WTC11 (cell line): ENCODE data around the gene YWHAQ. TPM values are rescaled to one million over a fixed set of nuclear protein-coding genes. Genes with fewer than 3 reads are reported as not detected.

Experiments
- ATAC-seq: fragments of 200-7000 bp; cut with Tn5 transposase; 2 replicates; pipeline ENCODE4 v1.10.0; 2021; ENCODE audit warnings: mild to moderate bottlenecking, moderate library complexity
- CTCF ChIA-PET: fragments of 300-600 bp; sonication (Branson Sonifier 250); formaldehyde crosslinking; loops from one replicate; lab custom pipeline; 2021; ENCODE audit warnings: antibody characterized with exemption; lab: Charles Lee
- POLR2A ChIA-PET: fragments of 350-600 bp; sonication (Branson Sonifier 250); formaldehyde crosslinking; loops from one replicate; lab custom pipeline; 2021; ENCODE audit warnings: antibody characterized with exemption; lab: Charles Lee
- DNase-seq: peaks from one replicate; pipeline ENCODE4 v3.0.0; 2021; ENCODE audit warnings: low spot score
- H3K27ac Mint-ChIP-seq: 2 replicates; pipeline ENCODE4 v1.8.0; 2021; ENCODE audit warnings: mixed read lengths
- H3K27me3 Mint-ChIP-seq: 2 replicates; pipeline ENCODE4 v1.8.0; 2021; ENCODE audit warnings: low read depth, mild to moderate bottlenecking, moderate library complexity, mixed read lengths
- H3K36me3 Mint-ChIP-seq: 2 replicates; pipeline ENCODE4 v1.8.0; 2021; ENCODE audit warnings: mixed read lengths
- H3K4me1 Mint-ChIP-seq: 2 replicates; pipeline ENCODE4 v1.8.0; 2022; ENCODE audit warnings: mixed read lengths
- H3K4me3 Mint-ChIP-seq: 2 replicates; pipeline ENCODE4 v1.8.0; 2021; ENCODE audit warnings: mild to moderate bottlenecking, moderate library complexity, mixed read lengths
- H3K9me3 Mint-ChIP-seq: 2 replicates; pipeline ENCODE4 v1.8.0; 2021; ENCODE audit warnings: mixed read lengths
- ATF1 ChIP-seq: sonication (generic); formaldehyde crosslinking; IDR thresholded peaks from 2 replicates; pipeline ENCODE4 v1.8.1; 2023; ENCODE audit warnings: mild to moderate bottlenecking, moderate library complexity, missing genetic modification reagents
- ATF6 ChIP-seq: sonication (generic); formaldehyde crosslinking; IDR thresholded peaks from 2 replicates; pipeline ENCODE4 v1.8.1; 2023; ENCODE audit warnings: mild to moderate bottlenecking, missing genetic modification reagents
- CBFB ChIP-seq: sonication (generic); formaldehyde crosslinking; IDR thresholded peaks from 2 replicates; pipeline ENCODE4 v1.8.1; 2022; ENCODE audit warnings: mild to moderate bottlenecking, low read depth, missing genetic modification reagents
- CREM ChIP-seq: sonication (generic); formaldehyde crosslinking; IDR thresholded peaks from 2 replicates; pipeline ENCODE4 v1.8.1; 2022; ENCODE audit warnings: mild to moderate bottlenecking, missing genetic modification reagents, moderate library complexity
- E2F5 ChIP-seq: sonication (generic); formaldehyde crosslinking; IDR thresholded peaks from 2 replicates; pipeline ENCODE4 v1.8.1; 2022; ENCODE audit warnings: mild to moderate bottlenecking, moderate library complexity, missing genetic modification reagents
- ETV6 ChIP-seq: sonication (generic); formaldehyde crosslinking; IDR thresholded peaks from 2 replicates; pipeline ENCODE4 v1.8.1; 2022; ENCODE audit warnings: mild to moderate bottlenecking, missing genetic modification reagents
- FOXP4 ChIP-seq: sonication (generic); formaldehyde crosslinking; IDR thresholded peaks from 2 replicates; pipeline ENCODE4 v1.8.0; 2022; ENCODE audit warnings: mild to moderate bottlenecking, missing genetic modification reagents
- KAT7 ChIP-seq: sonication (generic); formaldehyde crosslinking; IDR thresholded peaks from 2 replicates; pipeline ENCODE4 v1.8.1; 2023; ENCODE audit warnings: missing genetic modification reagents, mild to moderate bottlenecking, borderline replicate concordance
- MAX ChIP-seq: sonication (generic); formaldehyde crosslinking; IDR thresholded peaks from 2 replicates; pipeline ENCODE4 v1.8.0; 2022; ENCODE audit warnings: mild to moderate bottlenecking, missing genetic modification reagents
- MYBL2 ChIP-seq: sonication (generic); formaldehyde crosslinking; IDR thresholded peaks from 2 replicates; pipeline ENCODE4 v1.8.1; 2023; ENCODE audit warnings: mild to moderate bottlenecking, moderate library complexity, missing genetic modification reagents
- NFATC4 ChIP-seq: fragments of 250-450 bp; sonication (Bioruptor Pico); IDR thresholded peaks from 2 replicates; pipeline ENCODE4 v1.9.0; 2021; ENCODE audit warnings: mild to moderate bottlenecking
- PRRX2 ChIP-seq: fragments of 250-450 bp; sonication (Bioruptor Pico); IDR thresholded peaks from 2 replicates; pipeline ENCODE4 v1.8.0; 2021; ENCODE audit warnings: mild to moderate bottlenecking
- RELA ChIP-seq: sonication (generic); formaldehyde crosslinking; IDR thresholded peaks from 2 replicates; pipeline ENCODE4 v1.8.1; 2022; ENCODE audit warnings: missing genetic modification reagents, mild to moderate bottlenecking, borderline replicate concordance
- SMAD3 ChIP-seq: sonication (generic); formaldehyde crosslinking; IDR thresholded peaks from 2 replicates; pipeline ENCODE4 v1.8.0; 2022; ENCODE audit warnings: missing genetic modification reagents, mild to moderate bottlenecking, borderline replicate concordance
- SMAD4 ChIP-seq: sonication (generic); formaldehyde crosslinking; IDR thresholded peaks from 2 replicates; pipeline ENCODE4 v1.8.0; 2022; ENCODE audit warnings: mild to moderate bottlenecking, missing genetic modification reagents
- SP1 ChIP-seq: sonication (generic); formaldehyde crosslinking; conservative IDR thresholded peaks from 2 replicates; pipeline ENCODE4 v1.8.1; 2022; ENCODE audit warnings: missing genetic modification reagents
- ZNF317 ChIP-seq: sonication (generic); formaldehyde crosslinking; IDR thresholded peaks from 2 replicates; pipeline ENCODE4 v1.8.1; 2023; ENCODE audit warnings: low read depth, mild to moderate bottlenecking, moderate library complexity, missing genetic modification reagents, borderline replicate concordance
- ZNF416 ChIP-seq: fragments of 250-450 bp; sonication (Bioruptor Pico); IDR thresholded peaks from 2 replicates; pipeline ENCODE4 v1.9.0; 2021; ENCODE audit warnings: mild to moderate bottlenecking, inconsistent platforms
- ZNF671 ChIP-seq: fragments of 250-450 bp; sonication (Bioruptor Pico); IDR thresholded peaks from 2 replicates; pipeline ENCODE4 v1.8.0; 2021; ENCODE audit warnings: mild to moderate bottlenecking
- total RNA-seq: library from RNA; stranded (reverse); gene quantifications from 3 replicates; pipeline ENCODE4 v1.2.3, GENCODE V29; 2021
- TF ChIP-seq, protein P1 (sequence below): fragments of 200-600 bp; IDR thresholded peaks from 2 replicates; pipeline ENCODE4 v1.8.0; 2022; ENCODE audit warnings: antibody characterized with exemption
- TF ChIP-seq, protein P2 (sequence below): sonication (generic); formaldehyde crosslinking; IDR thresholded peaks from 2 replicates; pipeline ENCODE4 v1.8.0; 2022; ENCODE audit warnings: mild to moderate bottlenecking, missing genetic modification reagents
- TF ChIP-seq, protein P3 (sequence below): sonication (generic); formaldehyde crosslinking; conservative IDR thresholded peaks from 2 replicates; pipeline ENCODE4 v1.8.1; 2023; ENCODE audit warnings: mild to moderate bottlenecking, low read depth, missing genetic modification reagents, moderate library complexity

Gene YWHAQ
- total RNA-seq, 1 experiment from 2014 or later: 395 TPM

GRCh38 chr2:9630736-9631552, at the start of gene YWHAQ (continued):
- TF ChIP-seq FOXP4 (CRISPR knock-in tag) (peak; percentile 63), ZNF671 (CRISPR knock-in tag) (no peak), SP1 (CRISPR knock-in tag) (peak; percentile 99), CBFB (CRISPR knock-in tag) (no peak), ATF1 (CRISPR knock-in tag) (no peak), MYBL2 (CRISPR knock-in tag) (0 out of 2 replicates have a peak, but pooled peaks have one; percentile 86), MAX (peak; percentile 67), PRRX2 (peak; percentile 75; the same call in 1 of the 2 replicates), RELA (CRISPR knock-in tag) (no peak), ZNF416 (0 out of 2 replicates have a peak, but pooled peaks have one; percentile 10), SMAD4 (CRISPR knock-in tag) (no peak), ETV6 (peak; percentile 80), E2F5 (CRISPR knock-in tag) (peak; percentile 94), CREM (CRISPR knock-in tag) (peak; percentile 83; the same call in 1 of the 2 replicates)
- TF ChIP-seq, protein P1, sequence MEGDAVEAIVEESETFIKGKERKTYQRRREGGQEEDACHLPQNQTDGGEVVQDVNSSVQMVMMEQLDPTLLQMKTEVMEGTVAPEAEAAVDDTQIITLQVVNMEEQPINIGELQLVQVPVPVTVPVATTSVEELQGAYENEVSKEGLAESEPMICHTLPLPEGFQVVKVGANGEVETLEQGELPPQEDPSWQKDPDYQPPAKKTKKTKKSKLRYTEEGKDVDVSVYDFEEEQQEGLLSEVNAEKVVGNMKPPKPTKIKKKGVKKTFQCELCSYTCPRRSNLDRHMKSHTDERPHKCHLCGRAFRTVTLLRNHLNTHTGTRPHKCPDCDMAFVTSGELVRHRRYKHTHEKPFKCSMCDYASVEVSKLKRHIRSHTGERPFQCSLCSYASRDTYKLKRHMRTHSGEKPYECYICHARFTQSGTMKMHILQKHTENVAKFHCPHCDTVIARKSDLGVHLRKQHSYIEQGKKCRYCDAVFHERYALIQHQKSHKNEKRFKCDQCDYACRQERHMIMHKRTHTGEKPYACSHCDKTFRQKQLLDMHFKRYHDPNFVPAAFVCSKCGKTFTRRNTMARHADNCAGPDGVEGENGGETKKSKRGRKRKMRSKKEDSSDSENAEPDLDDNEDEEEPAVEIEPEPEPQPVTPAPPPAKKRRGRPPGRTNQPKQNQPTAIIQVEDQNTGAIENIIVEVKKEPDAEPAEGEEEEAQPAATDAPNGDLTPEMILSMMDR: no peak
- TF ChIP-seq, protein P2, sequence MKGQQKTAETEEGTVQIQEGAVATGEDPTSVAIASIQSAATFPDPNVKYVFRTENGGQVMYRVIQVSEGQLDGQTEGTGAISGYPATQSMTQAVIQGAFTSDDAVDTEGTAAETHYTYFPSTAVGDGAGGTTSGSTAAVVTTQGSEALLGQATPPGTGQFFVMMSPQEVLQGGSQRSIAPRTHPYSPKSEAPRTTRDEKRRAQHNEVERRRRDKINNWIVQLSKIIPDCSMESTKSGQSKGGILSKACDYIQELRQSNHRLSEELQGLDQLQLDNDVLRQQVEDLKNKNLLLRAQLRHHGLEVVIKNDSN: peak; percentile 24; the same call in 1 of the 2 replicates
- TF ChIP-seq, protein P3, sequence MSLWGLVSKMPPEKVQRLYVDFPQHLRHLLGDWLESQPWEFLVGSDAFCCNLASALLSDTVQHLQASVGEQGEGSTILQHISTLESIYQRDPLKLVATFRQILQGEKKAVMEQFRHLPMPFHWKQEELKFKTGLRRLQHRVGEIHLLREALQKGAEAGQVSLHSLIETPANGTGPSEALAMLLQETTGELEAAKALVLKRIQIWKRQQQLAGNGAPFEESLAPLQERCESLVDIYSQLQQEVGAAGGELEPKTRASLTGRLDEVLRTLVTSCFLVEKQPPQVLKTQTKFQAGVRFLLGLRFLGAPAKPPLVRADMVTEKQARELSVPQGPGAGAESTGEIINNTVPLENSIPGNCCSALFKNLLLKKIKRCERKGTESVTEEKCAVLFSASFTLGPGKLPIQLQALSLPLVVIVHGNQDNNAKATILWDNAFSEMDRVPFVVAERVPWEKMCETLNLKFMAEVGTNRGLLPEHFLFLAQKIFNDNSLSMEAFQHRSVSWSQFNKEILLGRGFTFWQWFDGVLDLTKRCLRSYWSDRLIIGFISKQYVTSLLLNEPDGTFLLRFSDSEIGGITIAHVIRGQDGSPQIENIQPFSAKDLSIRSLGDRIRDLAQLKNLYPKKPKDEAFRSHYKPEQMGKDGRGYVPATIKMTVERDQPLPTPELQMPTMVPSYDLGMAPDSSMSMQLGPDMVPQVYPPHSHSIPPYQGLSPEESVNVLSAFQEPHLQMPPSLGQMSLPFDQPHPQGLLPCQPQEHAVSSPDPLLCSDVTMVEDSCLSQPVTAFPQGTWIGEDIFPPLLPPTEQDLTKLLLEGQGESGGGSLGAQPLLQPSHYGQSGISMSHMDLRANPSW (CRISPR knock-in tag): no peak

DNA sequence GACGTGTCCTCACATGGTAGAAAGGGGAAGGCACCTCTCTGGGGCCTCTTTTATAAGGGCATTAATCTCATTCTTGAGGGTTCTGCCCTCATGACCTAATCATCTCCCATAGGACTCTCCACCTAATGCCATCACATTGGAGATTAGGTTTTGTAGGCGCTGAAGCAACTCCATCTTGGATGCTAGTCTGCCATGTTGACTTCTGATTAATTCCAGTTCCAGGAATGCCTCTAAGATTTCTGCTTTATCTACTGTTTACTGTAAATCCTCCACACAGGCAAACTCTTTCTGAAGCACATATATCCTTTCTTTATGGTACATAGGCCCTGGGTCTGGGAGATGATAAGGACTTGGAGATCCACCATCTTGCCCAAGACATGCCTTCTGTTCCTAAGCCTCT, 49.3 kb upstream of the YWHAQ start:
- Mint-ChIP-seq H3K27me3 (0 out of 2 replicates have a peak, but pooled peaks cover 2% of the 10 kb centered on the region), H3K27ac (no peak overlapping the region), H3K9me3 (no peaks in the 10 kb centered on the region), H3K4me3 (no peak overlapping the region), H3K4me1 (peaks cover 11% of the 10 kb centered on the region), H3K36me3 (no peaks in the 10 kb centered on the region)
- ATAC-seq (no peak), DNase-seq (no peak)
- CTCF ChIA-PET: no interaction called here
- POLR2A ChIA-PET: no interaction called here
- no peak for TF ChIP-seq SMAD3 (CRISPR knock-in tag)
- TF ChIP-seq E2F5 (CRISPR knock-in tag): no peak
- no peak for TF ChIP-seq CBFB (CRISPR knock-in tag)
- no peak for TF ChIP-seq NFATC4 (CRISPR knock-in tag)
- TF ChIP-seq ZNF317 (CRISPR knock-in tag): no peak
- TF ChIP-seq KAT7 (CRISPR knock-in tag): no peak
- TF ChIP-seq ATF1 (CRISPR knock-in tag): no peak
- TF ChIP-seq ATF6 (CRISPR knock-in tag): no peak
- TF ChIP-seq PRRX2: no peak
- no peak for TF ChIP-seq FOXP4 (CRISPR knock-in tag)
